Spleen (tissue), 11 donors: Measurements from ENCODE around the gene MCC. TPM values are rescaled to one million over a fixed set of nuclear protein-coding genes. Genes with fewer than 3 reads are reported as not detected.

Experiments
- DNase-seq: peaks from one replicate; pipeline ENCODE4 v3.0.0-alpha.2; 2020
- H3K27ac ChIP-seq, 8 donors: fragments of 200-600 bp; sonication (generic) in 7 of 8; 1 replicate in 4 of 8; 2 replicates in 4 of 8; pipeline versions ENCODE4 v1.5.0 to v1.8.0; 2016 to 2021; ENCODE audit warnings: inconsistent platforms in 4 of 8, mild to moderate bottlenecking in 4 of 8, moderate library complexity in 1 of 8
- H3K27me3 ChIP-seq, 7 donors: fragments of 200-600 bp; sonication (generic) in 6 of 7; replicated peaks in 1 of 7; 1 replicate in 4 of 7; 2 replicates in 3 of 7; pipeline versions ENCODE4 v1.5.0 to v1.8.0; 2016 to 2021; ENCODE audit warnings: inconsistent platforms in 3 of 7, mild to moderate bottlenecking in 1 of 7
- H3K36me3 ChIP-seq, 6 donors: fragments of 200-600 bp; sonication (generic) in 5 of 6; 1 replicate in 4 of 6; 2 replicates in 2 of 6; pipeline versions ENCODE4 v1.5.0 to v1.8.0; 2016 to 2021; ENCODE audit warnings: inconsistent platforms in 2 of 6
- H3K4me1 ChIP-seq, 6 donors: fragments of 200-600 bp; sonication (generic) in 5 of 6; 1 replicate in 3 of 6; 2 replicates in 3 of 6; pipeline versions ENCODE4 v1.5.0 to v1.8.0; 2016 to 2021; ENCODE audit warnings: inconsistent platforms in 3 of 6
- H3K4me3 ChIP-seq, 8 donors: fragments of 200-600 bp; sonication (generic) in 7 of 8; 1 replicate in 4 of 8; 2 replicates in 4 of 8; pipeline versions ENCODE4 v1.5.0 to v1.8.0; 2016 to 2021; ENCODE audit warnings: inconsistent platforms in 4 of 8, mild to moderate bottlenecking in 4 of 8, moderate library complexity in 2 of 8
- H3K9me3 ChIP-seq, 8 donors: fragments of 200-600 bp; sonication (generic) in 7 of 8; 1 replicate in 4 of 8; 2 replicates in 4 of 8; pipeline versions ENCODE4 v1.5.0 to v1.8.0; 2016 to 2021; ENCODE audit warnings: inconsistent platforms in 4 of 8
- POLR2A ChIP-seq, 3 donors: fragments of 450-650 bp; IDR thresholded peaks; one replicate each; pipeline ENCODE4 v1.5.1; 2017; ENCODE audit warnings: antibody characterized with exemption in 3 of 3, mild to moderate bottlenecking in 1 of 3
- POLR2AphosphoS5 ChIP-seq, 3 donors: sonication (generic); formaldehyde crosslinking; IDR thresholded peaks; one replicate each; pipeline ENCODE4 v1.5.1; 2017; ENCODE audit warnings: antibody characterized with exemption in 3 of 3
- WGBS, 5 donors: extraction: QIAGEN DNeasy Blood & Tissue Kit in 3 of 5; methylation state at CpG; one replicate each; pipeline versions ENCODE4 v1.1.5 to v1.1.7; 2013 to 2018; 5-methylcytosine and 5-hydroxymethylcytosine counted together
- intact Hi-C: fragments of 100-400 bp; cut with DNase I; formaldehyde crosslinking; loops from one replicate; pipeline ENCODE4 v1.15.0; 2023; ENCODE audit warnings: low total_unique reads
- polyA plus RNA-seq, 3 donors: library from polyadenylated mRNA; stranded (reverse); fragments of 200-250 nt; gene quantifications; one replicate each; pipeline ENCODE4 v1.2.1, GENCODE V29; 2013
- total RNA-seq, 7 donors: library from RNA; depleted of rRNA in 3 of 7; stranded (reverse); fragments of >200 nt in 3 of 7; fragmentation: NEBNext Ultra II Directional in 4 of 7; extraction: Animal tissue kit (Norgen Biotek cat#: 25700) in 4 of 7; gene quantifications; one replicate each; pipeline versions ENCODE4 v1.1.0 to v1.2.1, GENCODE V29; 2016 to 2021
- TF ChIP-seq, protein P1 (sequence below), 11 experiments: fragments of 200-600 bp in 7 of 11; fragments of 450-650 bp in 4 of 11; sonication (generic) in 4 of 11; IDR thresholded peaks in 8 of 11; conservative IDR thresholded peaks in 3 of 11; 1 replicate in 7 of 11; 2 replicates in 4 of 11; pipeline versions ENCODE4 v1.4.0 to v1.8.0; 2016 to 2021; ENCODE audit warnings: antibody characterized with exemption in 11 of 11, inconsistent platforms in 4 of 11, mild to moderate bottlenecking in 1 of 11
- donor health status: healthy with polysubstance abuse.
- donor health status: DM: no; HTN: no; CAD: no; lungs with moderate emphysema.
- donor health status: DM: no; HTN: no; CAD: no.
- donor health status: Bipolar disorder and iron deficiency.
- donor health status: healthy.
- donor health status: DM: no; HTN: no; CAD: no.
- donor health status: DM: yes; HTN: yes; CAD: no.

MCC gene
- total and polyA plus RNA-seq, 10 donors, result 1.3 to 32.8 (median 15.8) TPM

DNA sequence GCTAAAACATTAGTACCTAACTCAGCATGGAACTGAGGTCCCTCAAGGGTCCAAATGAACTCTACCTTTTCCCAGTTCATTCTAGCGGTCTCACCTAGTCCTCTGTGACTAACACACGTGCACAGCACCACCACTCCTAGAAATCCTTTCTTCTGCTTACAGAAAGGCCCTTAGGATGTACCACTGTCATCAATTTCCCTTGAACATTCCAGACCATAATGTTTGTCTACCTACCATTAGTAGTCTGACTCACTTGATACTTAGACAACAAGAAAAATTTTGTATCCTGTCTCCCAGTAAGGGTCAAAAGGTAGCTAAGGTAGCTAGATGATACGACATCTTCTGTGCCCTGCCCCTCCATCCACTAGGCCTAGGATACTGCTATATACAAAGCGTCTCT is 220.0 kb downstream of the MCC start:
- DNase-seq, result no peak
- Histone ChIP-seq H3K27ac (no peak overlapping the region), H3K4me1 (peaks cover 0 to 26% (median 4%) of the 10 kb centered on the region in 6 donors), H3K27me3 (no peaks in the 10 kb centered on the region), H3K4me3 (no peak overlapping the region), H3K9me3 (no peaks in the 10 kb centered on the region), H3K36me3 (no peaks in the 10 kb centered on the region)
- TF ChIP-seq POLR2A (IDR thresholded peaks at IDR 0.05) (no peak), POLR2AphosphoS5 (IDR thresholded peaks at IDR 0.05) (no peak)
- TF ChIP-seq, protein P1, sequence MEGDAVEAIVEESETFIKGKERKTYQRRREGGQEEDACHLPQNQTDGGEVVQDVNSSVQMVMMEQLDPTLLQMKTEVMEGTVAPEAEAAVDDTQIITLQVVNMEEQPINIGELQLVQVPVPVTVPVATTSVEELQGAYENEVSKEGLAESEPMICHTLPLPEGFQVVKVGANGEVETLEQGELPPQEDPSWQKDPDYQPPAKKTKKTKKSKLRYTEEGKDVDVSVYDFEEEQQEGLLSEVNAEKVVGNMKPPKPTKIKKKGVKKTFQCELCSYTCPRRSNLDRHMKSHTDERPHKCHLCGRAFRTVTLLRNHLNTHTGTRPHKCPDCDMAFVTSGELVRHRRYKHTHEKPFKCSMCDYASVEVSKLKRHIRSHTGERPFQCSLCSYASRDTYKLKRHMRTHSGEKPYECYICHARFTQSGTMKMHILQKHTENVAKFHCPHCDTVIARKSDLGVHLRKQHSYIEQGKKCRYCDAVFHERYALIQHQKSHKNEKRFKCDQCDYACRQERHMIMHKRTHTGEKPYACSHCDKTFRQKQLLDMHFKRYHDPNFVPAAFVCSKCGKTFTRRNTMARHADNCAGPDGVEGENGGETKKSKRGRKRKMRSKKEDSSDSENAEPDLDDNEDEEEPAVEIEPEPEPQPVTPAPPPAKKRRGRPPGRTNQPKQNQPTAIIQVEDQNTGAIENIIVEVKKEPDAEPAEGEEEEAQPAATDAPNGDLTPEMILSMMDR (IDR thresholded peaks at IDR 0.05 in 8 of 11, conservative IDR thresholded peaks at IDR 0.05 in 3 of 11), result no peak
- 84 to 93% (median 91%) methylated on average over 4 of the region's 4 CpGs for WGBS, 5 donors
- intact Hi-C loops, result no loop called here

DNA sequence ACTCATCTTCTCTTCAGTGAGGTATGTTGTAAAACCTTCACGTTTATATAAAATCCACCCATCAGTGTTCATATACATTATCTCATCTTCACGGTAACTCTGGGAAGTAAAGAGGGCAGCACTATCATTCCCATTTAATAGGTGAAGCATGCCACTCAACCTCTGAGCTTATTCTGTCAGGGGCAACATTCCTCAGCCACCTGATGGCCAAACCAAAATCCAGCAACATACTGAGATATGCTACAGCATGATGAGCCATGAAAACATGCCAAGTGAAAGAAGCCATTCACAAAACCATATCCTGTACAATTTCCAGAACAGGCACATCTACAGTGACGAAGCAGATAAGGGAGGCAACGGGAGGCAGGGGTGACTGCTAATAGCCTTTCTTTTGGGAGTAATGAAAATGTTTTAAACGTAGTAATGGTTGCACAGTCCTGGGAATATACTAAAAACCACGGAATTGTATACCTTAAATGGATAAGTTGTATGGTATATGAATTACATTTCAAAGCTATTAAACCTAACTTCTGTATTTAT is 220.8 kb downstream of the MCC start:
- 80 to 94% (median 87%) methylated on average over 6 of the region's 6 CpGs for WGBS, 5 donors
- Histone ChIP-seq H3K36me3 (no peaks in the 10 kb centered on the region), H3K4me3 (no peak overlapping the region), H3K9me3 (no peaks in the 10 kb centered on the region), H3K4me1 (peaks cover 0 to 23% (median 4%) of the 10 kb centered on the region in 6 donors), H3K27me3 (no peaks in the 10 kb centered on the region), H3K27ac (no peak overlapping the region)
- no peak for DNase-seq
- TF ChIP-seq POLR2A (IDR thresholded peaks at IDR 0.05) (no peak), POLR2AphosphoS5 (IDR thresholded peaks at IDR 0.05) (no peak)
- TF ChIP-seq, protein P1 (IDR thresholded peaks at IDR 0.05 in 8 of 11, conservative IDR thresholded peaks at IDR 0.05 in 3 of 11), result no peak
- intact Hi-C loops, result no loop called here

DNA sequence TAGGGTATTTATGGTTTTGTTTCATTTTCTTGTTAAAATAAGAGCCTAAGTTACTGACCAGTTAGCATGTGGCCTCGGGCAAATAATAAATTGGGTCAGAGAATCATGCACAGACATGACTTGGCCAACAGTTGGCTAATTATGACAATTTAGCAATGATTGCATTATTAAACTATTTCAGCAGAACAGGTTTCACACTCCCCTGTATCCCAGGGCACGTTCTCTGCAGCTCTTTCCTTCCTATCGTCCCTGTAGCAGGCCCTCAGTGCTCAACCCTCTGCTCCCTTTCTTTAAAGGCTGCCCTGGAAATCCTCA is 221.4 kb downstream of the MCC start:
- Histone ChIP-seq H3K9me3 (no peaks in the 10 kb centered on the region), H3K4me1 (peaks cover 0 to 19% (median 1%) of the 10 kb centered on the region in 6 donors), H3K27me3 (no peaks in the 10 kb centered on the region), H3K27ac (no peak overlapping the region), H3K36me3 (no peaks in the 10 kb centered on the region), H3K4me3 (no peak overlapping the region)
- DNase-seq, result no peak
- intact Hi-C loops, result no loop called here
- TF ChIP-seq POLR2AphosphoS5 (IDR thresholded peaks at IDR 0.05), result no peak
- no peak for TF ChIP-seq POLR2A (IDR thresholded peaks at IDR 0.05)
- WGBS, 5 donors, result 69 to 92% (median 81%) methylated on average over 3 of the region's 3 CpGs

DNA sequence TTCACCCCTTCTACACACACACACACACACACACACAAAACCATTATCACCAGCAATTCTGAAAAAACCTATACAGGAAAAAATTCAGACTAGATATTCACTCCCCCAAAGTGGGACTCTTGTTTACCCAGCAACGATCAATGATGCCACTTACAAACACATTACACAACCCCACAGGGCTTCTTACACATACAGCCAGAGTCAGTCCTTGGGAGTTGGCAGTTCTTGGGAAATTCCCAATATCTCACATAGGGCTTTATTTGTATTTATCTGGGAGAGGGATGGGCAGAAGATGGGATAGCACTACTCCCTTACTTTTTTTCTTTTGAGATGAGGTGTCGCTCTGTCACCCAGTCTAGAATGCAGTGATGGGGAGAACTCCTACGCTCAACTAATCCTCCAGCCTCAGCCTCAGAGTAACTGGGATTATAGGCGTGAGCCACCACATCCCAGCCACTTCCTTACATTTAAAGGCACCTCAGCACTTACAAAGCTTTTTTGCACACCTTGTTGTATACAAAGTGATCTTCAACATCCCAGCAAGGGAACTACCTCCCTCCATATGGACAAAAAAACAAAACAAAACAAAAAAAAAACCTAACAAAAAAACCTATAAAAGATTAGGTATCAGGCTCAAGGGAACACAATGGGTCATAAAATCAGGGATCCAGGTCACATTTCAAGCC is 221.9 kb downstream of the MCC start:
- intact Hi-C loops, result no loop called here
- TF ChIP-seq POLR2A (IDR thresholded peaks at IDR 0.05) (no peak), POLR2AphosphoS5 (IDR thresholded peaks at IDR 0.05) (no peak)
- TF ChIP-seq, protein P1 (IDR thresholded peaks at IDR 0.05 in 8 of 11, conservative IDR thresholded peaks at IDR 0.05 in 3 of 11), result no peak
- whole genome bisulfite sequencing, 5 donors, result 84 to 91% (median 88%) methylated on average over 4 of the region's 4 CpGs

More for the DNA sequence above, 221.9 kb downstream of the MCC start:
- no peak overlapping the region for H3K4me3 ChIP-seq
- no peaks in the 10 kb centered on the region for H3K36me3 ChIP-seq
- H3K9me3 ChIP-seq, result no peaks in the 10 kb centered on the region
- no peaks in the 10 kb centered on the region for H3K27me3 ChIP-seq
- no peak for DNase-seq
- H3K27ac ChIP-seq, result no peak overlapping the region
- peaks cover 0 to 19% (median 0%) of the 10 kb centered on the region in 6 donors for H3K4me1 ChIP-seq
